Thyroid gland (tissue), 4 donors: ENCODE measurements around the gene TIMM10B.

ENCODE experiments used
- CTCF ChIP-seq, 6 experiments: fragments of 200-600 bp in 3 of 6; fragments of 450-650 bp in 3 of 6; sonication (generic) in 3 of 6; IDR thresholded peaks; one replicate each; pipeline ENCODE4 v1.5.1; 2016 to 2019; ENCODE audit warnings: antibody characterized with exemption in 6 of 6, mild to moderate bottlenecking in 2 of 6, inconsistent platforms in 1 of 6, moderate library complexity in 1 of 6
- POLR2A ChIP-seq, 2 donors: fragments of 450-650 bp; IDR thresholded peaks; one replicate each; pipeline ENCODE4 v1.6.1; 2017; ENCODE audit warnings: antibody characterized with exemption in 2 of 2, mild to moderate bottlenecking in 2 of 2, moderate library complexity in 1 of 2

GRCh38 chr11:6472934-6473333, 8.4 kb upstream of the TIMM10B start:
- TF ChIP-seq CTCF (IDR thresholded peaks at IDR 0.05) = no peak
- TF ChIP-seq POLR2A (IDR thresholded peaks at IDR 0.05) = no peak
